Measurements from ENCODE around the gene CRTC2. TPM values are rescaled to one million over a fixed set of nuclear protein-coding genes. Genes with fewer than 3 reads are reported as not detected.

CRTC2 gene
- total and polyA plus RNA-seq, 2 of the 4 experiments (the other 2 are of a cell fraction), result 2.7 to 20.1 TPM

DNA sequence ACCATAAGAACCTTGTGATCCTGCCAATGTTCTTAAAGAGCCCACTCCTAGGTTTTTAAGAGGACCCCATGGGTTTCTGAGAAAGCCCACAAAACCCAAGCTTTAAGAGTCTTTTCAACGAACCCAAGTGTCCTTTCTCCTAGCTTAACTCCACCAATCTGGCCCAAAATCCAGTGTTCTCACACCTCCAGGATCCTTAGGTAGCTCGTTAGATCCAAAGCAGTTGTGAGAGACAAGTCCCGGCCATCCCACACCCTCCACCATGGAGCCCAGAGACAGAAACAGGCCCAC is 13.6 kb downstream of the CRTC2 start:
- Histone ChIP-seq H3K9me3 (ENCODE audit: control insufficient read depth, insufficient read depth, low read length) (no peaks in the 10 kb centered on the region), H3K27me3 (ENCODE audit: control insufficient read depth, insufficient read depth, low read length) (no peaks in the 10 kb centered on the region), H3K27ac (ENCODE audit: insufficient read depth, low read length) (no peak overlapping the region), H3K4me1 (ENCODE audit: control insufficient read depth, insufficient read depth, low read length) (peaks cover 9% of the 10 kb centered on the region), H3K18ac (ENCODE audit: low read depth, low read length) (no peak overlapping the region), H3K23ac (ENCODE audit: low read depth, low read length) (0 out of 2 replicates have a peak overlapping the region, but pooled peaks have one; percentile 43), H4K8ac (ENCODE audit: low read depth in 2 of 2, low read length in 2 of 2) (peak overlapping the region in 1 of 2 experiments; percentile 21; a peak in 2 of 4 replicates), H2AFZ (replicated peaks; ENCODE audit: low read length, poor library complexity) (no peak overlapping the region), H4K91ac (ENCODE audit: insufficient read depth, low read depth, low read length) (no peak overlapping the region), H3K4ac (ENCODE audit: low read depth, low read length) (no peak overlapping the region; the same call in 1 of the 2 replicates), H4K20me1 (ENCODE audit: insufficient read depth, low read length) (peaks cover 11% of the 10 kb centered on the region), H2AK5ac (ENCODE audit: low read depth, low read length) (no peak overlapping the region), H3K36me3 (ENCODE audit: control insufficient read depth, insufficient read depth, low read length) (peaks cover 44% of the 10 kb centered on the region), H3K14ac (replicated peaks; ENCODE audit: low read depth, low read length) (peak overlapping the region; percentile 48), H2BK15ac (ENCODE audit: low read depth, low read length) (peak overlapping the region; percentile 21; the same call in 1 of the 3 replicates), H3K9ac (ENCODE audit: low read depth, low read length) (peak overlapping the region; percentile 98; the same call in 1 of the 2 replicates), H2BK5ac (ENCODE audit: low read depth, low read length, poor library complexity, severe bottlenecking) (no peak overlapping the region), H3K4me3 (ENCODE audit: insufficient read depth, low read depth, low read length) (no peak overlapping the region), H3K79me1 (ENCODE audit: low read depth in 1 of 2, low read length in 2 of 2) (peaks cover 15 to 56% of the 10 kb centered on the region in 2 experiments), H2BK20ac (ENCODE audit: low read depth, low read length) (no peak overlapping the region), H3K9me1 (ENCODE audit: insufficient read depth, low read length) (peaks cover 18% of the 10 kb centered on the region; the same call in 1 of the 2 replicates), H4K5ac (ENCODE audit: low read depth, low read length) (no peak overlapping the region), H3K4me2 (ENCODE audit: low read depth, low read length) (peak overlapping the region; percentile 100; the same call in 1 of the 2 replicates), H2AK9ac (replicated peaks; ENCODE audit: low read depth, low read length, poor library complexity) (peak overlapping the region; percentile 99), H3K56ac (ENCODE audit: extremely low read depth, insufficient read depth, low read length) (no peak overlapping the region), H2BK120ac (ENCODE audit: low read depth, low read length) (0 out of 2 replicates have a peak overlapping the region, but pooled peaks have one; percentile 13)
- 100% methylated on average over 1 of the region's 3 CpGs; no CpG with 5 or more reads in 1 of the 2 experiments for WGBS, 2 experiments (ENCODE audit: extremely low coverage in 2 of 2, insufficient read length in 1 of 2)
- TF ChIP-seq MXI1 (IDR thresholded peaks at IDR 0.05; ENCODE audit: borderline replicate concordance, low read depth, low read length), result no peak
- TF ChIP-seq FOS (IDR thresholded peaks at IDR 0.05; ENCODE audit: low read depth, low read length), result no peak
- no peak for TF ChIP-seq BHLHE40 (IDR thresholded peaks at IDR 0.05; ENCODE audit: low read depth, low read length)
- no peak for TF ChIP-seq MAZ (IDR thresholded peaks at IDR 0.05; ENCODE audit: borderline replicate concordance, low read depth, low read length)
- no peak for TF ChIP-seq RCOR1 (IDR thresholded peaks at IDR 0.05; ENCODE audit: insufficient replicate concordance, low read length)
- TF ChIP-seq CEBPB (IDR thresholded peaks at IDR 0.05; ENCODE audit: low read depth, low read length), result no peak
- TF ChIP-seq USF2 (IDR thresholded peaks at IDR 0.05; ENCODE audit: low read depth, low read length), result no peak
- TF ChIP-seq RFX5 (IDR thresholded peaks at IDR 0.05; ENCODE audit: low read depth, low read length), result no peak
- no peak for TF ChIP-seq NFE2L2 (IDR thresholded peaks at IDR 0.05; ENCODE audit: low read depth, low read length)
- TF ChIP-seq CHD1 (IDR thresholded peaks at IDR 0.05; ENCODE audit: low read depth, low read length), result no peak
- DNase-seq, result no peak
- no TSS peak for BruUV-seq (replicated peaks)
- no peak for ATAC-seq (ENCODE audit: low read depth)
- ChIA-PET POLR2A (ENCODE audit: unreplicated experiment) (interaction anchor here (0.6 kb wide), 1 partner anchor 499 kb away, joined by 3 read pairs; no protein-coding TSS in a partner anchor), CTCF (no interaction called here)
- intact Hi-C loops (cut with micrococcal nuclease), result no loop called here
- in situ Hi-C loops (cut with MboI; ENCODE audit: low sequenced_read_pairs), result loop anchor here (5.0 kb wide), 1 partner anchor 147 kb away; no protein-coding TSS in a partner anchor
- dilution Hi-C loops (cut with HindIII; ENCODE audit: low sequenced_read_pairs, unreplicated experiment), result no loop called here

Measured in IMR-90 (cell line).